Hepatocyte (in vitro differentiated cells): ENCODE results near the gene PEX11A.

Source experiments
- EZH2 ChIP-seq: fragments of 200-600 bp; sonication (generic); IDR thresholded peaks from 2 replicates; pipeline ENCODE4 v1.6.1; 2016; ENCODE audit warnings: antibody characterized with exemption, mild to moderate bottlenecking, borderline replicate concordance
- EZH2phosphoT487 ChIP-seq: fragments of 200-600 bp; sonication (generic); IDR thresholded peaks from one replicate; pipeline ENCODE4 v1.6.1; 2018; ENCODE audit warnings: antibody characterized with exemption, mild to moderate bottlenecking, low read depth, moderate library complexity; ENCODE audit not compliant: unreplicated experiment, severe bottlenecking
- TF ChIP-seq, protein P1 (sequence below): fragments of 200-600 bp; sonication (generic); IDR thresholded peaks from 2 replicates; pipeline ENCODE4 v1.5.1; 2016; ENCODE audit warnings: antibody characterized with exemption, mild to moderate bottlenecking; ENCODE audit not compliant: poor library complexity

- TF ChIP-seq, protein P1, sequence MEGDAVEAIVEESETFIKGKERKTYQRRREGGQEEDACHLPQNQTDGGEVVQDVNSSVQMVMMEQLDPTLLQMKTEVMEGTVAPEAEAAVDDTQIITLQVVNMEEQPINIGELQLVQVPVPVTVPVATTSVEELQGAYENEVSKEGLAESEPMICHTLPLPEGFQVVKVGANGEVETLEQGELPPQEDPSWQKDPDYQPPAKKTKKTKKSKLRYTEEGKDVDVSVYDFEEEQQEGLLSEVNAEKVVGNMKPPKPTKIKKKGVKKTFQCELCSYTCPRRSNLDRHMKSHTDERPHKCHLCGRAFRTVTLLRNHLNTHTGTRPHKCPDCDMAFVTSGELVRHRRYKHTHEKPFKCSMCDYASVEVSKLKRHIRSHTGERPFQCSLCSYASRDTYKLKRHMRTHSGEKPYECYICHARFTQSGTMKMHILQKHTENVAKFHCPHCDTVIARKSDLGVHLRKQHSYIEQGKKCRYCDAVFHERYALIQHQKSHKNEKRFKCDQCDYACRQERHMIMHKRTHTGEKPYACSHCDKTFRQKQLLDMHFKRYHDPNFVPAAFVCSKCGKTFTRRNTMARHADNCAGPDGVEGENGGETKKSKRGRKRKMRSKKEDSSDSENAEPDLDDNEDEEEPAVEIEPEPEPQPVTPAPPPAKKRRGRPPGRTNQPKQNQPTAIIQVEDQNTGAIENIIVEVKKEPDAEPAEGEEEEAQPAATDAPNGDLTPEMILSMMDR: no peak
- TF ChIP-seq EZH2: no peak
- no peak for TF ChIP-seq EZH2phosphoT487
These were observed 3.1 kb upstream of the PEX11A start for GRCh38 chr15:89693696-89694095.
